Measurements from ENCODE around the gene FTO. TPM values are rescaled to one million over a fixed set of nuclear protein-coding genes. Genes with fewer than 3 reads are reported as not detected.

Gene FTO
- total RNA-seq, 1 experiment from 2014 or later = 78.3 TPM

DNA sequence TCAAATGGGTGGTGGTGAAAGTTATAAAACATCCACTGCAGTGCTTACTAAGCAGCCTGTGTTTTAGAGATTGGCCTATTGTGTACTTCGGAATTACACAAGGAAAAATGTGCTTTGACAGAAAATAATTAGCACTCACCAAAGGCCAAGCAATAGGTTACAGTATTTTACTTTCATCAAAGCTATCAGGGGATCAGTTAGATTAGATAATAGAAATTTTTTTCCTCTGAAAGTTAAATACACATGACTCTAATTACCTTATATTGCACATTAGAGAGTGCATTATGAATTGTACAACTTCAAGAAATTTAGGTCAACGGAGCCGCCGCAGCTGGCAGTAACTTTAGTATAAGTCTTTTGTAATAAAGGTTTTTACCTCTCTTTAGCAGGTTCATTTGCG is 232.6 kb downstream of the FTO start:
- H3K27me3 Mint-ChIP-seq (ENCODE audit: insufficient read depth, unreplicated experiment) = no peaks in the 10 kb centered on the region
- peak in 1 of 2 experiments; percentile 21 for DNase-seq
- H3K4me1 Mint-ChIP-seq (ENCODE audit: low read depth, unreplicated experiment) = peaks cover 33% of the 10 kb centered on the region
- peaks cover 31% of the 10 kb centered on the region for H3K4me1 ChIP-seq
- ChIA-PET POLR2A (no interaction called here), CTCF (no interaction called here)
- no peaks in the 10 kb centered on the region for H3K9me3 Mint-ChIP-seq (ENCODE audit: unreplicated experiment)
- H3K4me3 Mint-ChIP-seq (ENCODE audit: unreplicated experiment) = no peak overlapping the region
- H3K27ac Mint-ChIP-seq (ENCODE audit: unreplicated experiment) = peak overlapping the region; percentile 48
- intact Hi-C loops (cut with micrococcal nuclease; ENCODE audit: unreplicated experiment) = loop anchor here (2.0 kb wide), 2 partner anchors 44 to 164 kb away; no protein-coding TSS in a partner anchor
- TF ChIP-seq, protein P1, sequence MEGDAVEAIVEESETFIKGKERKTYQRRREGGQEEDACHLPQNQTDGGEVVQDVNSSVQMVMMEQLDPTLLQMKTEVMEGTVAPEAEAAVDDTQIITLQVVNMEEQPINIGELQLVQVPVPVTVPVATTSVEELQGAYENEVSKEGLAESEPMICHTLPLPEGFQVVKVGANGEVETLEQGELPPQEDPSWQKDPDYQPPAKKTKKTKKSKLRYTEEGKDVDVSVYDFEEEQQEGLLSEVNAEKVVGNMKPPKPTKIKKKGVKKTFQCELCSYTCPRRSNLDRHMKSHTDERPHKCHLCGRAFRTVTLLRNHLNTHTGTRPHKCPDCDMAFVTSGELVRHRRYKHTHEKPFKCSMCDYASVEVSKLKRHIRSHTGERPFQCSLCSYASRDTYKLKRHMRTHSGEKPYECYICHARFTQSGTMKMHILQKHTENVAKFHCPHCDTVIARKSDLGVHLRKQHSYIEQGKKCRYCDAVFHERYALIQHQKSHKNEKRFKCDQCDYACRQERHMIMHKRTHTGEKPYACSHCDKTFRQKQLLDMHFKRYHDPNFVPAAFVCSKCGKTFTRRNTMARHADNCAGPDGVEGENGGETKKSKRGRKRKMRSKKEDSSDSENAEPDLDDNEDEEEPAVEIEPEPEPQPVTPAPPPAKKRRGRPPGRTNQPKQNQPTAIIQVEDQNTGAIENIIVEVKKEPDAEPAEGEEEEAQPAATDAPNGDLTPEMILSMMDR (IDR thresholded peaks at IDR 0.05; ENCODE audit: insufficient read depth in 1 of 2, low read depth in 1 of 2, low read length in 1 of 2, severe bottlenecking in 1 of 2, unreplicated experiment in 1 of 2) = no peak
- no peaks in the 10 kb centered on the region for H3K36me3 ChIP-seq (ENCODE audit: control insufficient read depth, insufficient read depth, low read length)
- H3K4me3 ChIP-seq (ENCODE audit: low read depth, low read length) = no peak overlapping the region
- no peaks in the 10 kb centered on the region for H3K36me3 Mint-ChIP-seq (ENCODE audit: insufficient read depth, unreplicated experiment)
- no TSS peak for BruUV-seq (replicated peaks)
- H3K9me3 ChIP-seq = no peaks in the 10 kb centered on the region
- no peaks in the 10 kb centered on the region for H3K27me3 ChIP-seq (replicated peaks; ENCODE audit: control insufficient read depth, insufficient read depth, low read length)

DNA sequence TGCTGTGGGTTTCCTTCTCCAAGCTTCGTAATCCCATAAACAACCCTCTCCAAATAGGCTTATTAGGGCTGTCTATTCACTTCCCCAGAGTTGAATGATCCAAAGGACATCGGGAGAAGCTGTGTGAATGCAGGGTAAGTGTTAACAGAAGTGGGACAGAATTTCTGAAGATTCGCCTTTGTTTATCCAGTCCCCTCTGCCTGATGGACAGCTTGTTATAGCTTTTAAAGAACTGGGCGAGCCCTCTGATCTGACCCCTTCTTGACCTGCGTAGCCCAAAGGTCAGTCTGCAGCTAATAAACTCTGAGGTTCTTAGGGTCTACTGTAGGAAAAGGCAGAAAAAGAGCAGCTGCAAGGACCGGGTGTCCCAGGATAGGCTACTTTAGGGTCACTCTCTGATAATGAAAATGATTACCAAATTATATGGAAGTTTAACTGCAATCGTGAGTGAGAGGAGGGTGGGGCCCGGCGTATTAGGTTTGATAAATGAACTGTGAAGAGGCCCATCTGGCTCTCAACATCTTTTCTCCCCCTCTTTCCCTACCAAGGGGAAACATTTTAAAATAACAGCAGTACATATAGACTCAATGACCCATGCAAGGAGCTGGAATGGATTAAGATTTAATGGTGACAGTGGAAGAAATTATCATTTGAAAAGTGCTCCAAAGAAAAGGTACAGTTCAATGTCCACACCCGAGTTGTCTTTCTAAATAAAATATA is 233.4 kb downstream of the FTO start:
- ChIA-PET CTCF (no interaction called here), POLR2A (no interaction called here)
- no TSS peak for BruUV-seq (replicated peaks)
- H3K9me3 Mint-ChIP-seq (ENCODE audit: unreplicated experiment) = no peaks in the 10 kb centered on the region
- peaks cover 33% of the 10 kb centered on the region for H3K4me1 Mint-ChIP-seq (ENCODE audit: low read depth, unreplicated experiment)
- H3K27me3 Mint-ChIP-seq (ENCODE audit: insufficient read depth, unreplicated experiment) = no peaks in the 10 kb centered on the region
- DNase-seq = peak; percentile 40 to 70
- H3K27me3 ChIP-seq (replicated peaks; ENCODE audit: control insufficient read depth, insufficient read depth, low read length) = no peaks in the 10 kb centered on the region
- no peaks in the 10 kb centered on the region for H3K36me3 Mint-ChIP-seq (ENCODE audit: insufficient read depth, unreplicated experiment)
- intact Hi-C loops (cut with micrococcal nuclease; ENCODE audit: unreplicated experiment) = loop anchor here (2.0 kb wide), 2 partner anchors 45 to 165 kb away; no protein-coding TSS in a partner anchor
- peak overlapping the region; percentile 7 for H3K27ac Mint-ChIP-seq (ENCODE audit: unreplicated experiment)
- no peak overlapping the region for H3K4me3 Mint-ChIP-seq (ENCODE audit: unreplicated experiment)
- H3K4me3 ChIP-seq (ENCODE audit: low read depth, low read length) = no peak overlapping the region
- H3K9me3 ChIP-seq = no peaks in the 10 kb centered on the region
- H3K36me3 ChIP-seq (ENCODE audit: control insufficient read depth, insufficient read depth, low read length) = no peaks in the 10 kb centered on the region
- peaks cover 31% of the 10 kb centered on the region for H3K4me1 ChIP-seq
- TF ChIP-seq, protein P1 (IDR thresholded peaks at IDR 0.05; ENCODE audit: insufficient read depth in 1 of 2, low read depth in 1 of 2, low read length in 1 of 2, severe bottlenecking in 1 of 2, unreplicated experiment in 1 of 2) = no peak

DNA sequence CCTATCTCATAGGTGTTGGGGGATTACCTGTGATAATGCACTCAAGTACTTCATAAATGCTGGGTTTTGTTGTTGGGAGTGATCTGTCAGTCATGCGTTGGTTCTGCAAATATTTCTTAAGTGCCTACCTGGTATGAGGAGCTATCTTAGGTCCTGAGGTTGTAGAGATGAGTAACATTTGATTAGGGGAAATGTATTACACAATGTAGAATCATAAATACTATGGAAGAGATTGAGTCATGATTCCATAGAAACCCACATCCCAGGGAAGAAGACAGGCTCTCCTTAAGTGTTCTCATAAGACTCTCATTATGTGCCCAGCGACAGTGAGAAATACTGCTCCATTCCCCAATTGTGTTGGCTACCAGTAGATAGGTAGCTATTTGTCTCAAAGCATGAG is 240.1 kb downstream of the FTO start:
- Histone ChIP-seq H3K4me1 (peaks cover 14% of the 10 kb centered on the region), H3K9me3 (no peaks in the 10 kb centered on the region), H3K27me3 (replicated peaks; ENCODE audit: control insufficient read depth, insufficient read depth, low read length) (no peaks in the 10 kb centered on the region), H3K36me3 (ENCODE audit: control insufficient read depth, insufficient read depth, low read length) (no peaks in the 10 kb centered on the region; the same call in 1 of the 2 replicates), H3K4me3 (ENCODE audit: low read depth, low read length) (no peak overlapping the region)
- POLR2A ChIA-PET = interaction anchor here (0.5 kb wide), 1 partner anchor 99 kb away, joined by 4 read pairs; no protein-coding TSS in a partner anchor
- intact Hi-C loops (cut with micrococcal nuclease; ENCODE audit: unreplicated experiment) = loop anchor here (10.0 kb wide), 1 partner anchor 871 kb away; no protein-coding TSS in a partner anchor
- no peak for DNase-seq
- CTCF ChIA-PET = interaction anchor here (0.6 to 1.2 kb wide), 2 partner anchors 52 to 397 kb away, joined by 3 read pairs; no protein-coding TSS in a partner anchor
- H3K36me3 Mint-ChIP-seq (ENCODE audit: insufficient read depth, unreplicated experiment) = peaks cover 6% of the 10 kb centered on the region
- H3K4me3 Mint-ChIP-seq (ENCODE audit: unreplicated experiment) = no peak overlapping the region
- H3K27ac Mint-ChIP-seq (ENCODE audit: unreplicated experiment) = no peak overlapping the region
- no peaks in the 10 kb centered on the region for H3K27me3 Mint-ChIP-seq (ENCODE audit: insufficient read depth, unreplicated experiment)
- peaks cover 7% of the 10 kb centered on the region for H3K4me1 Mint-ChIP-seq (ENCODE audit: low read depth, unreplicated experiment)
- no peaks in the 10 kb centered on the region for H3K9me3 Mint-ChIP-seq (ENCODE audit: unreplicated experiment)
- TF ChIP-seq, protein P1 (IDR thresholded peaks at IDR 0.05; ENCODE audit: insufficient read depth in 1 of 2, low read depth in 1 of 2, low read length in 1 of 2, severe bottlenecking in 1 of 2, unreplicated experiment in 1 of 2) = no peak
- no TSS peak for BruUV-seq (replicated peaks)
